Adrenal gland (tissue), 12 donors: Measurements from ENCODE around the gene CUL7. TPM values are rescaled to one million over a fixed set of nuclear protein-coding genes. Genes with fewer than 3 reads are reported as not detected.

Experiments used
- DNase-seq, 7 donors: peaks; one replicate each; pipeline ENCODE4 v3.0.0-alpha.2; 2019 to 2020
- H3K27ac ChIP-seq, 5 donors: fragments of 200-600 bp; sonication (generic) in 4 of 5; 1 replicate in 3 of 5; 2 replicates in 2 of 5; pipeline versions ENCODE4 v1.5.1 to v1.8.0; 2016 to 2020; ENCODE audit warnings: mild to moderate bottlenecking in 1 of 5
- H3K27me3 ChIP-seq: fragments of 200-600 bp; 2 replicates; pipeline ENCODE4 v1.8.0; 2021
- H3K36me3 ChIP-seq, 2 donors: fragments of 200-600 bp; replicated peaks in 1 of 2; 1 replicate in 1 of 2; 2 replicates in 1 of 2; pipeline versions ENCODE4 v1.5.1 to v1.8.0; 2018 to 2022
- H3K4me1 ChIP-seq, 2 donors: fragments of 200-600 bp; replicated peaks in 1 of 2; 1 replicate in 1 of 2; 2 replicates in 1 of 2; pipeline versions ENCODE4 v1.5.1 to v1.8.0; 2018 to 2021
- H3K4me3 ChIP-seq, 4 donors: fragments of 200-600 bp; sonication (generic) in 3 of 4; one replicate each; pipeline ENCODE4 v1.5.1; 2016 to 2018
- H3K9me3 ChIP-seq, 3 donors: fragments of 200-600 bp; sonication (generic) in 1 of 3; replicated peaks in 1 of 3; 1 replicate in 2 of 3; 2 replicates in 1 of 3; pipeline versions ENCODE4 v1.5.1 to v1.8.0; 2016 to 2021
- POLR2A ChIP-seq, 2 donors: fragments of 450-650 bp; IDR thresholded peaks; one replicate each; pipeline ENCODE4 v1.6.1; 2017; ENCODE audit warnings: antibody characterized with exemption in 2 of 2, mild to moderate bottlenecking in 2 of 2, moderate library complexity in 1 of 2
- WGBS, 4 donors: extraction: QIAGEN DNeasy Blood & Tissue Kit in 2 of 4; methylation state at CpG; one replicate each; pipeline versions ENCODE4 v1.1.5 to v1.1.7; 2013 to 2017; 5-methylcytosine and 5-hydroxymethylcytosine counted together
- intact Hi-C, 2 donors: fragments of 100-400 bp; cut with DNase I; formaldehyde crosslinking; loops; one replicate each; pipeline versions ENCODE4 v1.14.1 to v1.15.0; 2022 to 2023
- polyA plus RNA-seq, 3 donors: library from polyadenylated mRNA; stranded (reverse); fragments of 200-250 nt in 2 of 3; fragments of 350-450 nt in 1 of 3; fragmentation: Illumina TruSeq in 1 of 3; extraction: RNeasy Lipid Tissue Mini Kit (QIAGEN cat#74804) in 1 of 3; gene quantifications; one replicate each; pipeline ENCODE4 v1.2.3, GENCODE V29; 2013 to 2014
- total RNA-seq, 9 donors: library from RNA; depleted of rRNA in 4 of 9; stranded (reverse); fragments of >200 nt in 4 of 9; fragments of 120-200 nt in 1 of 9; fragmentation: NEBNext Ultra II Directional in 1 of 9; extraction: Animal tissue kit (Norgen Biotek cat#: 25700) in 1 of 9; gene quantifications; one replicate each; pipeline versions ENCODE4 v1.1.0 to v1.2.4, GENCODE V29; 2013 to 2023
- TF ChIP-seq, protein P1 (sequence below), 6 experiments: fragments of 450-650 bp in 4 of 6; fragments of 200-600 bp in 2 of 6; sonication (generic) in 1 of 6; IDR thresholded peaks; 1 replicate in 5 of 6; 2 replicates in 1 of 6; pipeline versions ENCODE4 v1.5.1 to v1.8.0; 2016 to 2021; ENCODE audit warnings: antibody characterized with exemption in 6 of 6, mild to moderate bottlenecking in 2 of 6, moderate library complexity in 1 of 6
- donor health status: healthy with polysubstance abuse.
- donor health status: Bipolar disorder and iron deficiency.
- donor health status: DM: yes; HTN: yes; CAD: no.
- donor health status: DM: no; HTN: no; CAD: no.
- donor health status: DM: no; HTN: no; CAD: no.
- donor health status: DM: yes; HTN: yes; CAD: no.

CUL7 gene
- total and polyA plus RNA-seq, 12 donors = 12.0 to 52.5 (median 32.7) TPM

DNA sequence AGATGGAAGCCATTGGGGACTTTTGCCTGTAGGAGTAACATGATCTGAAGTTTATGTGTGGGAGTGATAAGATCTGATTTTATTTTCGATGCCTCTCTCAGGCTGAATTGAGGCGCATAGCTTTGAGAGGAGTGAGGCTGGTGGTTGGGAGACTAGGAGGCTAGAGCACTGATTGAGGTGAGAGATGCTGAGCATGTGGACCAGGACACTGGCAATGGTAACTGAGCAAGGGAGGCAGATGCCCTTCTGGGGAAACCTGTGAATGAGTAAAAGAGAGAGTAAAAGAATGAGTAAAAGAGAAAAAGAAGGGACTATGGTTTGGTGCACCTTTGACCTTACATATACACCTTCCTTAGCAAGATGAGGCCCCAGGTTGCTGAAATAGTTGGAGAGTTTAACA lies 29.2 kb downstream of the CUL7 start:
- Histone ChIP-seq H3K27ac (no peak overlapping the region), H3K9me3 (no peaks in the 10 kb centered on the region), H3K27me3 (no peaks in the 10 kb centered on the region), H3K4me1 (peaks cover 10 to 28% of the 10 kb centered on the region in 2 donors), H3K4me3 (no peak overlapping the region), H3K36me3 (peaks cover 0 to 56% of the 10 kb centered on the region in 2 donors)
- WGBS, 4 donors = 84 to 100% (median 95%) methylated on average over 2 of the region's 2 CpGs
- TF ChIP-seq, protein P1, sequence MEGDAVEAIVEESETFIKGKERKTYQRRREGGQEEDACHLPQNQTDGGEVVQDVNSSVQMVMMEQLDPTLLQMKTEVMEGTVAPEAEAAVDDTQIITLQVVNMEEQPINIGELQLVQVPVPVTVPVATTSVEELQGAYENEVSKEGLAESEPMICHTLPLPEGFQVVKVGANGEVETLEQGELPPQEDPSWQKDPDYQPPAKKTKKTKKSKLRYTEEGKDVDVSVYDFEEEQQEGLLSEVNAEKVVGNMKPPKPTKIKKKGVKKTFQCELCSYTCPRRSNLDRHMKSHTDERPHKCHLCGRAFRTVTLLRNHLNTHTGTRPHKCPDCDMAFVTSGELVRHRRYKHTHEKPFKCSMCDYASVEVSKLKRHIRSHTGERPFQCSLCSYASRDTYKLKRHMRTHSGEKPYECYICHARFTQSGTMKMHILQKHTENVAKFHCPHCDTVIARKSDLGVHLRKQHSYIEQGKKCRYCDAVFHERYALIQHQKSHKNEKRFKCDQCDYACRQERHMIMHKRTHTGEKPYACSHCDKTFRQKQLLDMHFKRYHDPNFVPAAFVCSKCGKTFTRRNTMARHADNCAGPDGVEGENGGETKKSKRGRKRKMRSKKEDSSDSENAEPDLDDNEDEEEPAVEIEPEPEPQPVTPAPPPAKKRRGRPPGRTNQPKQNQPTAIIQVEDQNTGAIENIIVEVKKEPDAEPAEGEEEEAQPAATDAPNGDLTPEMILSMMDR (IDR thresholded peaks at IDR 0.05) = no peak
- TF ChIP-seq POLR2A (IDR thresholded peaks at IDR 0.05) = no peak
- intact Hi-C loops = no loop called here
- DNase-seq = no peak

DNA sequence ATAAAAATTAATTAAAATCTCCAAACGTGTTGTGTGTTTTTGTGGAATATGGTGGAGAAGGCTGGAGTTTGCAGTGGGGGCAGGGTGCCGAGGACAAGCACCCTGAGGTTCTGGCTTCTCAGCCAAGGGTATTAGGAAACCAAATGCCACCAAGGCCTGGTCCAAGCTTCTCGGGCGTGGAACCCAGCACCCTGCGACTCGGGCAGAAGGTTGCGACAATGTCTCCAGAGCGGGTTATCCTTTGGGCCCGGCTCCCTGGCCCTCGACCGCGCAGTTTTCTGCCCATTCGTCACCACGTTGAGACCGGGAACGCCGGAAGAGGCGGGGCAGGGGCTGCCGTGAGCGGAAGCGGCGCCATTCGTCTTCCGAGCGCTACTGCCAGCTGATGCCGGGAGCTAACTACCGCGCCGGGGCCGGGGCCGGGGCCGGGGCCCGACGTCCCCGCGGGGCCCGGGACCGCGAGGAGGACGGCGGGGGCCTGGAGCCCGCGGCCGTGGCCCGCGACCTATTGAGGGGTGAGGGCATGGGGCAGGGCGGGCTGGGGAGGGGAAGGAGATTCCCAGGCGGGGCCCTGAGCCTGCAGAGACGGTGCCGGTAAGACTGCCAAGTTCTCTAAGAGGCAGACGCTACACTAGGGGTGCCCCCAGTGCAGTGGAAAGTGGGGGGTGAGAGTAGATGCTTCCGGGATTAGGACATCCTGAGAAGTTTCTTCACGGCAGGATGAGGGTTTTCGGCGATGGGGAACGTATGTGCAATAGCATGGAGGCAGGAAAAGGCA lies 32.2 kb downstream of the CUL7 start, which contains the start of gene RRP36:
Gene RRP36, plus strand, starts transcription at position 354 of the 778 bp plus-strand sequence. Its CDS starts 32 bp downstream, at position 386.
- peak in 1 of 2 donors; percentile 57 for TF ChIP-seq POLR2A (IDR thresholded peaks at IDR 0.05)
- TF ChIP-seq, protein P1 (IDR thresholded peaks at IDR 0.05) = no peak
- Histone ChIP-seq H3K27me3 (no peaks in the 10 kb centered on the region), H3K9me3 (no peaks in the 10 kb centered on the region), H3K4me3 (peak within 1 kb of the TSS; percentile 76 to 99 (median 91)), H3K27ac (peak within 1 kb of the TSS; percentile 77 to 97 (median 84)), H3K36me3 (peaks cover 0 to 51% of the 10 kb centered on the region in 2 donors), H3K4me1 (peaks cover 19 to 38% of the 10 kb centered on the region in 2 donors)
- intact Hi-C loops = no loop called here
- WGBS, 4 donors = 1% methylated on average over 19 to 56 of the region's 56 CpGs
- DNase-seq = peak; percentile 78 to 86 (median 82)

DNA sequence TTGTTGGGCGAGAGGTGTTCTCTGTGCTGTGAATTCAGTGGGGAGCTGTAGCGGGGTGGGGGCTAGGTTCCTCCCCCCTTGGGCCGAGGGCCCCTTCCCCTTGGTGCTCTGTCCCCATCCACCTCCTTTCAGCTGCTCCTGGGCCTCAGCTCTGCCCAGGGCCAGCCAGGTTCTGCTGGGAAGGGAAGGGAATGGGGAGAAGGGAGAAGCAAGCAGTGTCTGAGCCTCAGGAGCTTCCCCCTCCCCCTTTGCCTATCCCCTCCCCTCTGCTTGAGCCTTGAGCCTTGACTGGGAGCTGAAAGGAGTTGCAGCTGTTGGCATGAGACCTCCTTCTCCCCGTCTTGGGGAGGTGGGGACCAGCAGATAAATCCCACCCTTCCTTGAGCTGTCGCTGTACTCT lies 32.8 kb downstream of the CUL7 start:
- WGBS, 4 donors = 32 to 52% (median 48%) methylated on average over 4 to 5 of the region's 5 CpGs
- intact Hi-C loops = no loop called here
- peaks cover 25 to 45% of the 10 kb centered on the region in 2 donors for H3K4me1 ChIP-seq

DNA sequence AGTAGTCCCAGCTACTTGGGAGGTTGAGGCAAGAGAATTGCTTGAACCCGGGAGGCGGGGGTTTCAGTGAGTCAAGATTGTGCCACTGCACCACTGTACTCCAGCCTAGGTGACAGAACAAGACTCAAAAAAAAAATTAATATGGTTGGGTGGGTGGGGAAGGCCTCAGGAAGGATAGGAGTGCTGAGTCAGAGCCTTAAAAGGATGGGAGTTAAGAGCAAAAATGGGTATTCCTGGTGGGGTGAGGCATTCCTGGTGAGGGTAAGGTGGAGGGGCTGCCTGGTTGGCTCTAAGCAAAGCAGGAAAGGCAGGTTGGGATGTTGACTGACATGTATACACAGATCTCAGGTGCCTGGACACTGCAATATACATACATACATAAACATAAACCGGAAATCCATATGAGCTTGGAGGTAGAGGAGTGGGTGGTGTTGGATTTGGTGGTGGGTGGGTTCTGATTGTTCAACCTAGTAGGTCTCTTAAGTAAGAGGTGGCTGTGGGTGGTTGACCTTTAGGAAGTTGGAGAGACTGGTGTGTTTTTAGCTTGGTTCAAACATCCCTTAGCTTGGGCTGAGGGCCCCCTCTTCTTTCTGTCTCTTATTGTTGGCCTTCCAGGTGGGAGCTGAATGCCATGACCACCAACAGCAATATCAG lies 33.5 kb downstream of the CUL7 start:
- Histone ChIP-seq H3K36me3 (peaks cover 0 to 38% of the 10 kb centered on the region in 2 donors), H3K27me3 (no peaks in the 10 kb centered on the region), H3K4me3 (no peak overlapping the region), H3K27ac (peak overlapping the region in 2 of 5 donors; percentile 84 to 97), H3K9me3 (no peaks in the 10 kb centered on the region), H3K4me1 (peaks cover 28 to 51% of the 10 kb centered on the region in 2 donors)
- intact Hi-C loops = no loop called here
- no peak for DNase-seq
- TF ChIP-seq, protein P1 (IDR thresholded peaks at IDR 0.05) = no peak
- no peak for TF ChIP-seq POLR2A (IDR thresholded peaks at IDR 0.05)
- 91 to 99% (median 98%) methylated on average over 3 of the region's 3 CpGs for WGBS, 4 donors

More for the DNA sequence above, 32.8 kb downstream of the CUL7 start:
- Histone ChIP-seq H3K9me3 (no peaks in the 10 kb centered on the region), H3K36me3 (peaks cover 0 to 45% of the 10 kb centered on the region in 2 donors), H3K27me3 (no peaks in the 10 kb centered on the region), H3K4me3 (peak overlapping the region in 2 of 4 donors; percentile 76 to 99), H3K27ac (peak overlapping the region; percentile 77 to 97 (median 84))
- DNase-seq = peak in 1 of 7 donors; percentile 29
- TF ChIP-seq, protein P1 (IDR thresholded peaks at IDR 0.05) = no peak
- TF ChIP-seq POLR2A (IDR thresholded peaks at IDR 0.05) = no peak
